Thoracic aorta (tissue), 2 donors: Measurements from ENCODE around the gene MTMR1. TPM values are rescaled to one million over a fixed set of nuclear protein-coding genes. Genes with fewer than 3 reads are reported as not detected.

Experiments used
- ATAC-seq: fragments of 150-250 bp; one replicate; pipeline ENCODE4 v1.8.0; 2017; ENCODE audit warnings: low read depth; ENCODE audit not compliant: insufficient number of reproducible peaks, low FRiP score
- DNase-seq: peaks from one replicate; pipeline ENCODE4 v3.0.0-alpha.2; 2020; ENCODE audit warnings: low spot score
- H3K27ac ChIP-seq, 2 donors: fragments of 200-600 bp; sonication (generic); 1 replicate in 1 of 2; 2 replicates in 1 of 2; pipeline ENCODE4 v1.5.1; 2016; ENCODE audit warnings: mild to moderate bottlenecking in 2 of 2, moderate library complexity in 2 of 2
- H3K27me3 ChIP-seq: fragments of 200-600 bp; sonication (generic); replicated peaks from 2 replicates; pipeline ENCODE4 v1.6.0; 2016; ENCODE audit warnings: mild to moderate bottlenecking; ENCODE audit not compliant: insufficient read depth
- H3K36me3 ChIP-seq: fragments of 200-600 bp; sonication (generic); one replicate; pipeline ENCODE4 v1.5.1; 2016
- H3K4me1 ChIP-seq, 2 donors: fragments of 200-600 bp; sonication (generic); 1 replicate in 1 of 2; 2 replicates in 1 of 2; pipeline versions ENCODE4 v1.5.1 to v1.6.0; 2016; ENCODE audit warnings: low read depth in 2 of 2, mild to moderate bottlenecking in 1 of 2; ENCODE audit not compliant: control insufficient read depth in 1 of 2
- H3K4me3 ChIP-seq: fragments of 200-600 bp; sonication (generic); 2 replicates; pipeline ENCODE4 v1.5.1; 2016; ENCODE audit warnings: mild to moderate bottlenecking
- H3K9me3 ChIP-seq: fragments of 200-600 bp; sonication (generic); 2 replicates; pipeline ENCODE4 v1.5.1; 2016
- total RNA-seq, 2 donors: library from RNA; depleted of rRNA; stranded (reverse); fragments of >200 nt; gene quantifications; one replicate each; pipeline versions ENCODE4 v1.1.0 to v1.2.3, GENCODE V29; 2016
- TF ChIP-seq, protein P1 (sequence below): fragments of 200-600 bp; sonication (generic); IDR thresholded peaks from one replicate; pipeline ENCODE4 v1.5.1; 2019; ENCODE audit warnings: antibody characterized with exemption

Gene MTMR1
- total RNA-seq, 2 donors from 2014 or later = 26.5 to 31.5 TPM

DNA sequence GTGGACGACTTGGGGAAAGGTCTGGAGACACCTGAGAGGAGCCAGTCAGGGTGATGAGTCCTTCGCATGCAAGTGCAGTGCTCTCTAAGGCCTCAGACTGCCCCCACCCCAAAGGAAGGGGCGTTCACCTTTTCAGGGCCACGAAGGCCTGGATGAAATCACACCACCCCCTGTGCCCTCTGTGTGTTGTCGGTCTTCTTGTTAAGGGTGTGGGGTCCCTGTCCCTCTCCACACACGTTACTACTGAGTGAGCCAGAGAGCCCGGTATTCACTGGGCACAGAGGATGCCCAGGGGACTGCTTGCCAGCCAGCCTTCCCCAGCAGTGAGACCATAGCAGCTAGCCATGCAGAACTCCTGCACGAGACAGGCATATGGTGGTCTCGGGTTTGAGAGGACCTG lies 72.0 kb downstream of the MTMR1 start:
- no peak overlapping the region for H3K4me3 ChIP-seq
- no peaks in the 10 kb centered on the region for H3K9me3 ChIP-seq
- no peaks in the 10 kb centered on the region for H3K4me1 ChIP-seq
- DNase-seq = no peak
- H3K36me3 ChIP-seq = peaks cover under 1% of the 10 kb centered on the region
- no peak overlapping the region for H3K27ac ChIP-seq
- ATAC-seq = no peak
- TF ChIP-seq, protein P1, sequence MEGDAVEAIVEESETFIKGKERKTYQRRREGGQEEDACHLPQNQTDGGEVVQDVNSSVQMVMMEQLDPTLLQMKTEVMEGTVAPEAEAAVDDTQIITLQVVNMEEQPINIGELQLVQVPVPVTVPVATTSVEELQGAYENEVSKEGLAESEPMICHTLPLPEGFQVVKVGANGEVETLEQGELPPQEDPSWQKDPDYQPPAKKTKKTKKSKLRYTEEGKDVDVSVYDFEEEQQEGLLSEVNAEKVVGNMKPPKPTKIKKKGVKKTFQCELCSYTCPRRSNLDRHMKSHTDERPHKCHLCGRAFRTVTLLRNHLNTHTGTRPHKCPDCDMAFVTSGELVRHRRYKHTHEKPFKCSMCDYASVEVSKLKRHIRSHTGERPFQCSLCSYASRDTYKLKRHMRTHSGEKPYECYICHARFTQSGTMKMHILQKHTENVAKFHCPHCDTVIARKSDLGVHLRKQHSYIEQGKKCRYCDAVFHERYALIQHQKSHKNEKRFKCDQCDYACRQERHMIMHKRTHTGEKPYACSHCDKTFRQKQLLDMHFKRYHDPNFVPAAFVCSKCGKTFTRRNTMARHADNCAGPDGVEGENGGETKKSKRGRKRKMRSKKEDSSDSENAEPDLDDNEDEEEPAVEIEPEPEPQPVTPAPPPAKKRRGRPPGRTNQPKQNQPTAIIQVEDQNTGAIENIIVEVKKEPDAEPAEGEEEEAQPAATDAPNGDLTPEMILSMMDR = no peak
- no peaks in the 10 kb centered on the region for H3K27me3 ChIP-seq

GRCh38 chrX:150765782-150766350 lies 72.7 kb downstream of the MTMR1 start:
- no peak for ATAC-seq
- Histone ChIP-seq H3K36me3 (peaks cover 4% of the 10 kb centered on the region), H3K27me3 (no peaks in the 10 kb centered on the region), H3K4me1 (no peaks in the 10 kb centered on the region), H3K27ac (no peak overlapping the region), H3K9me3 (no peaks in the 10 kb centered on the region), H3K4me3 (no peak overlapping the region)
- TF ChIP-seq, protein P1 = no peak
- DNase-seq = no peak

GRCh38 chrX:150766351-150767044 lies 73.3 kb downstream of the MTMR1 start:
- TF ChIP-seq, protein P1 = no peak
- Histone ChIP-seq H3K9me3 (no peaks in the 10 kb centered on the region), H3K27ac (no peak overlapping the region), H3K36me3 (peaks cover 4% of the 10 kb centered on the region), H3K27me3 (no peaks in the 10 kb centered on the region), H3K4me1 (no peaks in the 10 kb centered on the region), H3K4me3 (no peak overlapping the region)
- ATAC-seq (no peak), DNase-seq (no peak)

- no peaks in the 10 kb centered on the region for H3K9me3 ChIP-seq
- H3K4me1 ChIP-seq = no peaks in the 10 kb centered on the region
- TF ChIP-seq, protein P1 = no peak
- no peak overlapping the region for H3K27ac ChIP-seq
- no peaks in the 10 kb centered on the region for H3K27me3 ChIP-seq
- DNase-seq = no peak
- no peak overlapping the region for H3K4me3 ChIP-seq
- H3K36me3 ChIP-seq = peaks cover 4% of the 10 kb centered on the region
- ATAC-seq = no peak
Measured at GRCh38 chrX:150767045-150767395, 73.8 kb downstream of the MTMR1 start.

DNA sequence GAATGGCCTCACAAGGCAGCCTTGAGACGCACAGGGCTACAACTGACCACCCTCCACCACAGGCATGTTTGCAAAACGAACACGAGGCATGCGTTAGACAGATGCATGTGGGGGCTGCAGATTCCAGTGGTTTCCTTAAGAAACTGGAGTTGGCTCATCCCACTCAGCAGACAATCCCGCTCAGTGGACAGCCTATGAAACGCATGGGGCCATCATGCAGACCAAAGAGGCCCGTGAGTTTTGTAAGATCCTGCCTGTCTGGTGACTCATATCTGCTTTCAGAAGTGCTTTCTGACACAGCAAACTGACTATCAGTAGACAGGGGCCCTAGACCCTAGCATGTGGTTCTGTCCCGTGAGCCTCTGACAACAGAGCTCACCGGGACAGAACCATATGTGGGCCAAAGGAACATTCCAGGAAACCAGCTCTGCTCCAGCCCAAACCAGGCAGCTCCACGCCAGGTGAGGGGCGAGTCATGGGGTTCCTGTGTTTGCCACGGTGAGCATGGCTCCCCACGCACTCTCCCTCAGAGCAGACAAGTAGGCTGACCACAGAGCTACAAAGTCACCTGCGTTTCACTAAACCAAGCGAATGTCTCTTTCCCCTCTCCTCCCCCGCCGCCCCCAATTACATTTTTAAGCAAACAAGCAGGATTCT lies 74.4 kb downstream of the MTMR1 start:
- DNase-seq = no peak
- no peaks in the 10 kb centered on the region for H3K27me3 ChIP-seq
- H3K4me1 ChIP-seq = no peaks in the 10 kb centered on the region
- H3K9me3 ChIP-seq = no peaks in the 10 kb centered on the region
- H3K27ac ChIP-seq = no peak overlapping the region
- H3K4me3 ChIP-seq = no peak overlapping the region
- H3K36me3 ChIP-seq = peaks cover 4% of the 10 kb centered on the region
- TF ChIP-seq, protein P1 = no peak
- no peak for ATAC-seq
